SU-DHL-6 (cell line): ENCODE data around the gene VILL.
A peak's percentile ranks its signal among the peaks of the same experiment; 100 is the strongest.

Experiments
- H2AFZ ChIP-seq: fragments of 200-600 bp; sonication (generic); 2 replicates; pipeline ENCODE4 v1.6.1; 2014; ENCODE audit warnings: low read depth, mild to moderate bottlenecking, moderate library complexity, mixed read lengths, antibody characterized with exemption, low read length; ENCODE audit not compliant: severe bottlenecking
- H3F3A ChIP-seq: fragments of 200-600 bp; shearing (Covaris generic); 2 replicates; pipeline ENCODE4 v1.6.0; 2016; ENCODE audit warnings: antibody characterized with exemption, mild to moderate bottlenecking; ENCODE audit not compliant: insufficient read depth
- H3K27ac ChIP-seq: fragments of 200-600 bp; sonication (generic); 2 replicates; pipeline ENCODE4 v1.5.1; 2016; ENCODE audit warnings: low read depth, mild to moderate bottlenecking, low read length, moderate library complexity, mixed read lengths
- H3K27me3 ChIP-seq: fragments of 200-600 bp; sonication (generic), shearing (Covaris generic); 2 replicates; pipeline ENCODE4 v1.6.0; 2014; ENCODE audit warnings: mild to moderate bottlenecking, low read length
- H3K36me3 ChIP-seq: fragments of 200-600 bp; sonication (generic); 2 replicates; pipeline ENCODE4 v1.6.1; 2014; ENCODE audit warnings: mild to moderate bottlenecking, low read length, mixed read lengths
- H3K4me2 ChIP-seq: fragments of 300-600, 200-600 bp; shearing (Covaris generic), sonication (generic); 2 replicates; pipeline ENCODE4 v1.6.0; 2014; ENCODE audit warnings: low read length, low read depth, mild to moderate bottlenecking; ENCODE audit not compliant: poor library complexity, severe bottlenecking
- H3K4me3 ChIP-seq: fragments of 200-600 bp; sonication (generic); 2 replicates; pipeline ENCODE4 v1.5.1; 2014; ENCODE audit warnings: antibody characterized with exemption, low read length, mild to moderate bottlenecking, mixed read lengths; ENCODE audit not compliant: insufficient read depth, poor library complexity, severe bottlenecking
- H3K79me2 ChIP-seq: fragments of 200-600 bp; sonication (generic); 2 replicates; pipeline ENCODE4 v1.6.1; 2014; ENCODE audit warnings: mild to moderate bottlenecking, low read length, moderate library complexity; ENCODE audit not compliant: insufficient read depth
- H3K9ac ChIP-seq: fragments of 200-600 bp; sonication (generic); 2 replicates; pipeline ENCODE4 v1.7.0; 2014; ENCODE audit warnings: mild to moderate bottlenecking, low read length
- H3K9me2 ChIP-seq: fragments of 200-600 bp; sonication (generic); replicated peaks from 2 replicates; pipeline ENCODE4 v1.6.1; 2014; ENCODE audit warnings: low read length; ENCODE audit not compliant: insufficient read depth
- H3K9me3 ChIP-seq: fragments of 200-600 bp; sonication (generic); 2 replicates; pipeline ENCODE4 v1.6.1; 2014; ENCODE audit warnings: low read length, mixed read lengths; ENCODE audit not compliant: insufficient read depth
- H4K20me1 ChIP-seq: fragments of 200-600 bp; sonication (generic); 2 replicates; pipeline ENCODE4 v1.6.1; 2014; ENCODE audit warnings: low read depth, mild to moderate bottlenecking, antibody characterized with exemption, low read length, moderate library complexity, mixed read lengths
- EZH2phosphoT487 ChIP-seq: fragments of 200-600 bp; sonication (generic), shearing (Covaris generic); conservative IDR thresholded peaks from 2 replicates; pipeline ENCODE4 v1.6.1; 2018; ENCODE audit warnings: mild to moderate bottlenecking, antibody characterized with exemption, low read length, moderate library complexity, mixed read lengths
- TF ChIP-seq, protein P1 (sequence below): fragments of 200-600 bp; sonication (generic); IDR thresholded peaks from one replicate; pipeline ENCODE4 v1.5.1; 2017; ENCODE audit warnings: antibody characterized with exemption, mild to moderate bottlenecking, low read length, moderate library complexity; ENCODE audit not compliant: insufficient read depth, poor library complexity, severe bottlenecking

The VILL gene

DNA sequence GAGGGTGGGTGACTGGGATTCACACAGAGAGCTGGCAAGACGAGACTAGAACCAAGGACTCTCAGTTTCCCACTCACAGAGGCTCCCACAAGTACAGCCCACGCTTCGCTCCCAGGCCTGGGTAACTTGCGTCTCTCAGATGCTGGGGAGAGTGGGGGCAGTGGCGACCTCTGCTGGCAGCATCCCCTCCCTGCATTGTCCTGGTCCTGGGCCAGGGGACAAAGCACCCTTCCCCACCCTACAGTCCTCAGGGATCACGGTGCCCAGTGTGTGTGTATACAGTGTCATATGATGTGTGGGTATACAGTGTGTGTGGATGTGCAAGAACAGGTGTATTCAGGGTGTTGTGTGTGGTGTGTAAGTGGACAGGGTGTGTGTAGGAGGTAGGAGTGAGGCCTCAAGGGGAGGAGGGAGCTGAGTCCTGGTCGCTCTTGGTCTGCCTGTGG lies 12.8 kb downstream of the VILL start:
- Histone ChIP-seq H3K9ac (no peak overlapping the region), H3K27me3 (no peaks in the 10 kb centered on the region), H3K4me3 (no peak overlapping the region), H3K79me2 (no peaks in the 10 kb centered on the region), H2AFZ (no peak overlapping the region), H3K9me3 (no peaks in the 10 kb centered on the region), H3K4me2 (no peak overlapping the region), H3K9me2 (no peaks in the 10 kb centered on the region), H3K36me3 (no peaks in the 10 kb centered on the region), H4K20me1 (no peaks in the 10 kb centered on the region), H3F3A (no peaks in the 10 kb centered on the region), H3K27ac (no peak overlapping the region)
- TF ChIP-seq, protein P1, sequence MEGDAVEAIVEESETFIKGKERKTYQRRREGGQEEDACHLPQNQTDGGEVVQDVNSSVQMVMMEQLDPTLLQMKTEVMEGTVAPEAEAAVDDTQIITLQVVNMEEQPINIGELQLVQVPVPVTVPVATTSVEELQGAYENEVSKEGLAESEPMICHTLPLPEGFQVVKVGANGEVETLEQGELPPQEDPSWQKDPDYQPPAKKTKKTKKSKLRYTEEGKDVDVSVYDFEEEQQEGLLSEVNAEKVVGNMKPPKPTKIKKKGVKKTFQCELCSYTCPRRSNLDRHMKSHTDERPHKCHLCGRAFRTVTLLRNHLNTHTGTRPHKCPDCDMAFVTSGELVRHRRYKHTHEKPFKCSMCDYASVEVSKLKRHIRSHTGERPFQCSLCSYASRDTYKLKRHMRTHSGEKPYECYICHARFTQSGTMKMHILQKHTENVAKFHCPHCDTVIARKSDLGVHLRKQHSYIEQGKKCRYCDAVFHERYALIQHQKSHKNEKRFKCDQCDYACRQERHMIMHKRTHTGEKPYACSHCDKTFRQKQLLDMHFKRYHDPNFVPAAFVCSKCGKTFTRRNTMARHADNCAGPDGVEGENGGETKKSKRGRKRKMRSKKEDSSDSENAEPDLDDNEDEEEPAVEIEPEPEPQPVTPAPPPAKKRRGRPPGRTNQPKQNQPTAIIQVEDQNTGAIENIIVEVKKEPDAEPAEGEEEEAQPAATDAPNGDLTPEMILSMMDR: peak; percentile 78
- no peak for TF ChIP-seq EZH2phosphoT487

DNA sequence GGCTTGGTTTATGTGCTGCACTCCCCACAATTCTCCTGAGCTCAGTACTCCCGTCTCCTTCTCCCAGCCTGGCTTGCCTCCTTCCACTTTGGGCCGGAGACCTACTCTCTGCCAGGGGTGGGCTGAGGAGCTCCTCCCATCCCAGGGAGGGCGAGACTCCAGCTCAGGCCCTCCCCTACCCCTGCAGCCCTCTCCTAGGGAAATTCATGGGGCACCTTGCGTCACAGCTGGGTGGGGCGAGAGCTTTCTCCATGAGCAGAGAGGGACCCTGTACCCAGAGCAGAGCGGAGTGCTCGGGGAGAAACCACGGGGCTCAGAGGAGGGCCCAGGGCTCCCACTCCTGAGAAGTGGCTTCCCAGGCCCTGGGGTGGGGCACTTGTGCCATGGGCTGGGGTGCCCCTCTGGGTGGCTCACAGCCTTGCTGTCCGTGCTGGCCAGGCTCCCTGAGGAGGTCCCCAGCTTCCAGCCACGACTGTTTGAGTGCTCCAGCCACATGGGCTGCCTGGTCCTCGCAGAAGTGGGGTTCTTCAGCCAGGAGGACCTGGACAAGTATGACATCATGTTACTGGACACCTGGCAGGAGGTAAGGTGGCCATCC lies 13.3 kb downstream of the VILL start:
- H2AFZ ChIP-seq: no peak overlapping the region
- no peaks in the 10 kb centered on the region for H4K20me1 ChIP-seq

DNA sequence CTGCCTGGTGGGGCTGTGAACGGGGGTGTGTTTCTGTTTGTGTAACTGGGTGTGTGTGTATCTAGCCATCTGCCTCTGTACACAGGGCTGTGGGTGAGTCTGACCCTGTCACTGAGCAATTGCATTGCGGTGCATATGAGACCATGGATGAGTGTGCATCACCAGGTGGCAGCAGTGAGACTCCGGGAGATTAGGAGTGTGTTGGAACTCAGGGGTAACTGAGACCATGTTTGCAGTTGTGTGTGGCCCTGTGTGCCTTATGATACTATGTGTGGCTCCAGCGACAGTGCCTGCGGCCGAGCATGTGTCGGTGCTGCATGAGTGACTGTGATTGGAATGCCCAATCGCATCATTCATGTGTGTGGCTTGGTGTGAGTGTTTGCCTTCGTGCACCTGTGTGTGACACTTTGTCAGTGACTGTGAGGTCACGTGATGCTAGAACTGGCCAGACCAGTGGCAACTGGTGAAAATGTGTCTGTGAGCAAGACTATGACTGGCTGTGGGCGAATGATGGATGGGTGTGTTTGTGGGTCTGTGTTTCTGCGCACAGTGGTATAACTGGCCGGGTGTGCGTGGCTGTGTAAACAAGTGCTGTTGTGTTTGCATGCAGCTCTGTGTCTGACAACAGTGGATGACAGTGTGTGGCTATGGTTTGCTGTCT lies 14.0 kb downstream of the VILL start:
- TF ChIP-seq EZH2phosphoT487: no peak
- TF ChIP-seq, protein P1: peak; percentile 49
- Histone ChIP-seq H3K27me3 (no peaks in the 10 kb centered on the region), H2AFZ (no peak overlapping the region), H3K4me2 (no peak overlapping the region), H3K27ac (no peak overlapping the region), H3K9ac (no peak overlapping the region), H4K20me1 (no peaks in the 10 kb centered on the region), H3K9me3 (no peaks in the 10 kb centered on the region), H3K79me2 (no peaks in the 10 kb centered on the region), H3F3A (no peaks in the 10 kb centered on the region), H3K36me3 (no peaks in the 10 kb centered on the region), H3K4me3 (no peak overlapping the region), H3K9me2 (no peaks in the 10 kb centered on the region)

More for the DNA sequence above, 13.3 kb downstream of the VILL start:
- Histone ChIP-seq H3K4me2 (no peak overlapping the region), H3K27me3 (no peaks in the 10 kb centered on the region), H3K27ac (no peak overlapping the region), H3K79me2 (no peaks in the 10 kb centered on the region), H3K9ac (no peak overlapping the region), H3F3A (no peaks in the 10 kb centered on the region), H3K36me3 (no peaks in the 10 kb centered on the region), H3K4me3 (no peak overlapping the region), H3K9me2 (no peaks in the 10 kb centered on the region), H3K9me3 (no peaks in the 10 kb centered on the region)
- TF ChIP-seq, protein P1: no peak
- TF ChIP-seq EZH2phosphoT487: no peak
